Measurements from ENCODE around the gene ATXN7L1. TPM values are rescaled to one million over a fixed set of nuclear protein-coding genes. Genes with fewer than 3 reads are reported as not detected.

ATXN7L1 gene
- total RNA-seq, 1 donor from 2014 or later: 16.2 TPM

DNA sequence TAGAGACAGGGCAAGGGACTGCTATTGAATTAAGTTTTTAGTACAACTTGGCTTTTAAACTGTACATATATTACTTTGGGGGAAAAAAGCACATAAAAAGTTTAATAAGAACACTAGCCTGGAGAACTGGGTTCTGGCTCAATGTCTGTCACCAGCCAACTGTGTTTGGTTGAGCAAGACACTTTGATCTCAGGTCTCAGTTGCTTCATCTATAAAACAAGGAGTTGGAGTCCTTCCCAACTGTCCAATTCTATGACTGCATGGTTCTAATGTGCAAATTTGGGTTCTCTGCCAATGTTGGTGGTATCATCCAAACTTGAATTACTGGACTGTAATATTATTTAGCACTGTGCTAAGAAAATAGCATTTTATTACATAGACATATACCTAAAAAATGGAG, 50.3 kb downstream of the ATXN7L1 start:
- Histone ChIP-seq H3K4me1 (peaks cover 46% of the 10 kb centered on the region), H3K9me3 (no peaks in the 10 kb centered on the region), H3K27ac (peak overlapping the region; percentile 18), H3K36me3 (no peaks in the 10 kb centered on the region), H3K27me3 (no peaks in the 10 kb centered on the region), H3K4me3 (no peak overlapping the region)
- no peak for DNase-seq (ENCODE audit: extremely low spot score in 2 of 2)
- TF ChIP-seq, protein P1, sequence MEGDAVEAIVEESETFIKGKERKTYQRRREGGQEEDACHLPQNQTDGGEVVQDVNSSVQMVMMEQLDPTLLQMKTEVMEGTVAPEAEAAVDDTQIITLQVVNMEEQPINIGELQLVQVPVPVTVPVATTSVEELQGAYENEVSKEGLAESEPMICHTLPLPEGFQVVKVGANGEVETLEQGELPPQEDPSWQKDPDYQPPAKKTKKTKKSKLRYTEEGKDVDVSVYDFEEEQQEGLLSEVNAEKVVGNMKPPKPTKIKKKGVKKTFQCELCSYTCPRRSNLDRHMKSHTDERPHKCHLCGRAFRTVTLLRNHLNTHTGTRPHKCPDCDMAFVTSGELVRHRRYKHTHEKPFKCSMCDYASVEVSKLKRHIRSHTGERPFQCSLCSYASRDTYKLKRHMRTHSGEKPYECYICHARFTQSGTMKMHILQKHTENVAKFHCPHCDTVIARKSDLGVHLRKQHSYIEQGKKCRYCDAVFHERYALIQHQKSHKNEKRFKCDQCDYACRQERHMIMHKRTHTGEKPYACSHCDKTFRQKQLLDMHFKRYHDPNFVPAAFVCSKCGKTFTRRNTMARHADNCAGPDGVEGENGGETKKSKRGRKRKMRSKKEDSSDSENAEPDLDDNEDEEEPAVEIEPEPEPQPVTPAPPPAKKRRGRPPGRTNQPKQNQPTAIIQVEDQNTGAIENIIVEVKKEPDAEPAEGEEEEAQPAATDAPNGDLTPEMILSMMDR (IDR thresholded peaks at IDR 0.05): no peak
- TF ChIP-seq POLR2A (IDR thresholded peaks at IDR 0.05) (no peak), POLR2AphosphoS5 (IDR thresholded peaks at IDR 0.05; ENCODE audit: insufficient read depth in 1 of 2, low read depth in 1 of 2) (no peak)
- intact Hi-C loops (cut with DNase I): no loop called here

DNA sequence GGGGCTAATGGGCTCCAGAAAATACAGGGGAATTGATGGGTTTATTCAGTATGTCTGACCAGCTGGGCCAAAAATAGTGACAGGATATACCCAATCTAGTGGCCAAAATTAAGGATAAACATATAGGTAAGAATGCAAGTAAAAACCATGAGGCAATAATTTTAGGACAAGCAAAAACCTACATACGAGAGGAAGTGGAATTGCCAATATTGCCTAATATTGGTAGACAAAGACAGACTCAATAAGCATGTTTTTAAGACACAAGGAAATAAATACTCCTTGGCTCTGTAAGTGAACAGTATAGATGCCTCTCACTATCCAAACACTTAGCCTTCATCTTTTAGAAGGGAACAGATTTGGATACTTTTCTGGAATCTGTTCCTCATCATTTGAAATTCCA, 51.0 kb downstream of the ATXN7L1 start:
- TF ChIP-seq POLR2A (IDR thresholded peaks at IDR 0.05) (no peak), POLR2AphosphoS5 (IDR thresholded peaks at IDR 0.05; ENCODE audit: insufficient read depth in 1 of 2, low read depth in 1 of 2) (no peak)
- TF ChIP-seq, protein P1 (IDR thresholded peaks at IDR 0.05): no peak
- peak overlapping the region; percentile 18 for H3K27ac ChIP-seq
- peaks cover 38% of the 10 kb centered on the region for H3K4me1 ChIP-seq
- no peak overlapping the region for H3K4me3 ChIP-seq
- no peaks in the 10 kb centered on the region for H3K27me3 ChIP-seq
- intact Hi-C loops (cut with DNase I): no loop called here
- no peak for DNase-seq (ENCODE audit: extremely low spot score in 2 of 2)
- no peaks in the 10 kb centered on the region for H3K9me3 ChIP-seq
- H3K36me3 ChIP-seq: no peaks in the 10 kb centered on the region

DNA sequence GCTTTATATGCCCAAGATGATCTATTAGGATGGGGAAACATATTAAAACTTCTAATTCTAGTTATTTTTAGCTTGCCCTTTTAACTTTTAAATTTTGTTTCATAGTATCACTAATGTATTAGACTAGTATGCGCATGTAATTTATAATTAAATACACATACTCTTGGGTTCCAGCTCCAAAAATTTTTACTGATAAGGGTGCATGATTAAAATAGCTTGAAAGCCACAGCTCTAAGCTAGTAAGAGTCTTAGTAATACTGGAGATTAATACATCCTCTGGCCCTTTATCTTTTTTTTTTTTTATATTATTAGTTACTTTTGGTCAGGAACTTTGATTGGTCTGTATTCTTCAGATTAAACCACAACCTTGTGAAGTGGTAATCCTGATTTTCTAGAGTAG, 53.6 kb downstream of the ATXN7L1 start:
- no peak overlapping the region for H3K4me3 ChIP-seq
- no peak for DNase-seq (ENCODE audit: extremely low spot score in 2 of 2)
- no peaks in the 10 kb centered on the region for H3K9me3 ChIP-seq
- H3K4me1 ChIP-seq: peaks cover 25% of the 10 kb centered on the region
- no peaks in the 10 kb centered on the region for H3K27me3 ChIP-seq
- H3K27ac ChIP-seq: no peak overlapping the region
- no peaks in the 10 kb centered on the region for H3K36me3 ChIP-seq
- TF ChIP-seq POLR2AphosphoS5 (IDR thresholded peaks at IDR 0.05; ENCODE audit: insufficient read depth in 1 of 2, low read depth in 1 of 2): no peak
- TF ChIP-seq POLR2A (IDR thresholded peaks at IDR 0.05): no peak
- TF ChIP-seq, protein P1 (IDR thresholded peaks at IDR 0.05): no peak
- intact Hi-C loops (cut with DNase I): no loop called here

DNA sequence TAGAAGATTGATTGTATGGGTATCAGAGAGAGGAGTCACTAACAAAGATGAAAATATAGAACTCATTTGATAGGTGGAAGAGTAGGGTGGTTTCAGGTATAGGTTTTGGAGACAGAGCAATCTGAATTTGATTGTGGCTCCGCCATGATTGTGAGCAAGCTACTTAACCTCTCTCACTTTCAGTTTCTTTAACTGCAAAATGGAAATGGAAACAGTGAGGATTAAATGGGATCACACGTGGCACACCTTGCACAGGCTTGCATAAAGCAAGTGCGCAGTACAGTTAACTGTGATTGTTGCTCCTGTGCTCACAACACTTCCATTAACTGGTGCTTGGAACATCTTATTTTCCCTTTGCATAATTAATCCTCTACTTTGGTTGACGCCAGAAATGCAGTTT, 54.9 kb downstream of the ATXN7L1 start:
- Histone ChIP-seq H3K4me3 (no peak overlapping the region), H3K36me3 (no peaks in the 10 kb centered on the region), H3K9me3 (no peaks in the 10 kb centered on the region), H3K27ac (no peak overlapping the region), H3K4me1 (peaks cover 19% of the 10 kb centered on the region), H3K27me3 (no peaks in the 10 kb centered on the region)
- TF ChIP-seq, protein P1 (IDR thresholded peaks at IDR 0.05): no peak
- no peak for TF ChIP-seq POLR2A (IDR thresholded peaks at IDR 0.05)
- TF ChIP-seq POLR2AphosphoS5 (IDR thresholded peaks at IDR 0.05; ENCODE audit: insufficient read depth in 1 of 2, low read depth in 1 of 2): no peak
- no peak for DNase-seq (ENCODE audit: extremely low spot score in 2 of 2)
- intact Hi-C loops (cut with DNase I): no loop called here

DNA sequence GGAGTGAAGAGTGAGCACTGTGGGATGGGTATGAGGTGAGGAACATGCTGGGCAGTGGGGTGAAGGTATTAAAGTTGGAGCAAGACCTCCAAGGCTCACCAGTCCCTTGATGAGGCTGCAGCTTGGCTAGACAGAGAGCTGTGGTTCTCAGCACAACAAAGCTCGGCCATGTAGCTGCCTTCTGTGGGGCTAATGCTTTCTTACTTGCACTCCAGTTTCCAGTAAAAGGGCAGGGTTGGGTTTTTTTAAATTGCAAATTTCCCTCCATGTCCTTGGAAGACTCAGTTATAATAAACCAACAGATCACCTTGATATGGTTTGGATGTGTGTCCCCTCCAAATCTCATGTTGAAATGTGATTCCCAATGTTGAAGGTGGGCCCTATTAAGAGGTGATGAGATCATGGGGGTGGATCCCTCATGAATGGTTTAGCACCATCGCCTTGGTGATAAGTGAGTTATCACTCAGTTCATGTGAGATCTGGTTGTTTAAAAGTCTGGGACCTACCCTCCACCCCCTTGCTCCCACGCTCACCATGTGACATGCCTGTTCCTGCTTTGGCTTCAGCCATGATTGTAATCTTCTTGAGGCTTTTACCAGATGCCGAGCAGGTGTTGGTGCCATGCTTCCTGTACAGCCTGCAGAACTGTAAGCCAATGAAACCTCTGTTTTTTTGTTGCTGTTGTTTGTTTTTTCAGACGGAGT, 55.9 kb downstream of the ATXN7L1 start:
- Histone ChIP-seq H3K4me1 (peaks cover 19% of the 10 kb centered on the region), H3K36me3 (no peaks in the 10 kb centered on the region), H3K4me3 (no peak overlapping the region), H3K27me3 (no peaks in the 10 kb centered on the region), H3K27ac (no peak overlapping the region), H3K9me3 (no peaks in the 10 kb centered on the region)
- TF ChIP-seq POLR2AphosphoS5 (IDR thresholded peaks at IDR 0.05; ENCODE audit: insufficient read depth in 1 of 2, low read depth in 1 of 2) (no peak), POLR2A (IDR thresholded peaks at IDR 0.05) (no peak)
- TF ChIP-seq, protein P1 (IDR thresholded peaks at IDR 0.05): no peak
- intact Hi-C loops (cut with DNase I): no loop called here
- DNase-seq (ENCODE audit: extremely low spot score in 2 of 2): no peak
